CD14-positive monocyte (primary cell): ENCODE data around the gene ZYX. TPM values are rescaled to one million over a fixed set of nuclear protein-coding genes. Genes with fewer than 3 reads are reported as not detected.

Source experiments
- DNase-seq, 3 donors: peaks; one replicate each; pipeline ENCODE4 v3.0.0-alpha.2; 2011 to 2022
- H2AFZ ChIP-seq: 2 replicates; pipeline ENCODE4 v1.6.0; 2012; ENCODE audit warnings: mild to moderate bottlenecking, low read depth, low read length, inconsistent platforms; ENCODE audit not compliant: insufficient read depth, poor library complexity, severe bottlenecking
- H3K27ac ChIP-seq, 2 donors: 1 replicate in 1 of 2; 2 replicates in 1 of 2; pipeline ENCODE4 v1.5.1; 2012 to 2013; ENCODE audit warnings: low read length in 2 of 2, control low read depth in 1 of 2, inconsistent platforms in 1 of 2, low read depth in 1 of 2, mild to moderate bottlenecking in 1 of 2
- H3K27me3 ChIP-seq, 2 donors: one replicate each; pipeline versions ENCODE4 v1.6.0 to v1.6.1; 2011 to 2013; ENCODE audit warnings: low read length in 2 of 2; ENCODE audit not compliant: control insufficient read depth in 2 of 2, insufficient read depth in 2 of 2
- H3K36me3 ChIP-seq, 2 donors: replicated peaks in 1 of 2; 1 replicate in 1 of 2; 2 replicates in 1 of 2; pipeline versions ENCODE4 v1.5.1 to v1.6.1; 2012 to 2013; ENCODE audit warnings: low read length in 2 of 2, control low read depth in 1 of 2, inconsistent platforms in 1 of 2, mild to moderate bottlenecking in 1 of 2; ENCODE audit not compliant: insufficient read depth in 2 of 2, control insufficient read depth in 1 of 2
- H3K4me1 ChIP-seq, 2 donors: 1 replicate in 1 of 2; 2 replicates in 1 of 2; pipeline versions ENCODE4 v1.5.1 to v1.6.1; 2012 to 2013; ENCODE audit warnings: low read length in 2 of 2, control low read depth in 1 of 2, inconsistent platforms in 1 of 2, mild to moderate bottlenecking in 1 of 2, moderate library complexity in 1 of 2; ENCODE audit not compliant: insufficient read depth in 2 of 2, control insufficient read depth in 1 of 2
- H3K4me2 ChIP-seq: replicated peaks from 2 replicates; pipeline ENCODE3; 2012; ENCODE audit warnings: low read length, moderate library complexity, mild to moderate bottlenecking; ENCODE audit not compliant: poor library complexity, severe bottlenecking; ENCODE audit errors: extremely low read depth
- H3K4me3 ChIP-seq, 3 experiments: fragments of 200-600 bp in 1 of 3; sonication (generic) in 1 of 3; replicated peaks in 1 of 3; 1 replicate in 2 of 3; 2 replicates in 1 of 3; pipeline ENCODE4 v1.5.1; 2011 to 2013; ENCODE audit warnings: low read length in 3 of 3, mild to moderate bottlenecking in 3 of 3, control low read depth in 2 of 3, low read depth in 2 of 3, inconsistent platforms in 1 of 3, moderate library complexity in 1 of 3
- H3K79me2 ChIP-seq: 2 replicates; pipeline ENCODE4 v1.6.0; 2012; ENCODE audit warnings: mild to moderate bottlenecking, control low read depth, inconsistent platforms, low read length, moderate library complexity; ENCODE audit not compliant: insufficient read depth
- H3K9ac ChIP-seq: 2 replicates; pipeline ENCODE4 v1.6.0; 2017; ENCODE audit warnings: low read length, mild to moderate bottlenecking; ENCODE audit not compliant: insufficient read depth, poor library complexity, severe bottlenecking
- H3K9me3 ChIP-seq, 2 donors: replicated peaks in 1 of 2; 1 replicate in 1 of 2; 2 replicates in 1 of 2; pipeline versions ENCODE4 v1.5.1 to v1.6.1; 2012 to 2013; ENCODE audit warnings: low read length in 2 of 2, control low read depth in 1 of 2; ENCODE audit not compliant: control insufficient read depth in 1 of 2, insufficient read depth in 1 of 2
- H4K20me1 ChIP-seq: 2 replicates; pipeline ENCODE4 v1.6.0; 2012; ENCODE audit warnings: mild to moderate bottlenecking, low read length, control low read depth, moderate library complexity; ENCODE audit not compliant: insufficient read depth
- H3K27ac Mint-ChIP-seq, 7 donors: one replicate each; pipeline ENCODE4 v1.8.0; 2020; ENCODE audit warnings: mild to moderate bottlenecking in 7 of 7, mixed read lengths in 7 of 7, moderate library complexity in 6 of 7, inconsistent platforms in 2 of 7
- H3K27me3 Mint-ChIP-seq, 3 donors: one replicate each; pipeline ENCODE4 v1.8.0; 2021 to 2022; ENCODE audit warnings: low read depth in 3 of 3, mild to moderate bottlenecking in 3 of 3, mixed read lengths in 3 of 3, moderate library complexity in 3 of 3, inconsistent platforms in 1 of 3
- H3K36me3 Mint-ChIP-seq, 2 donors: one replicate each; pipeline ENCODE4 v1.8.0; 2020; ENCODE audit warnings: mixed read lengths in 2 of 2, inconsistent platforms in 1 of 2, mild to moderate bottlenecking in 1 of 2
- H3K4me1 Mint-ChIP-seq: one replicate; pipeline ENCODE4 v1.8.0; 2020; ENCODE audit warnings: mild to moderate bottlenecking, mixed read lengths
- H3K4me3 Mint-ChIP-seq, 2 donors: one replicate each; pipeline ENCODE4 v1.8.0; 2020; ENCODE audit warnings: mild to moderate bottlenecking in 2 of 2, mixed read lengths in 2 of 2, moderate library complexity in 1 of 2
- H3K9me3 Mint-ChIP-seq, 7 donors: one replicate each; pipeline ENCODE4 v1.8.0; 2020 to 2022; ENCODE audit warnings: mixed read lengths in 7 of 7, mild to moderate bottlenecking in 6 of 7, moderate library complexity in 6 of 7, inconsistent platforms in 2 of 7
- CTCF ChIP-seq: fragments of 200-600 bp; IDR thresholded peaks from one replicate; pipeline ENCODE4 v1.8.0; 2022; ENCODE audit warnings: antibody characterized with exemption, mild to moderate bottlenecking
- WGBS: methylation state at CpG from one replicate; pipeline ENCODE4 v1.1.5; 2013; ENCODE audit warnings: missing lambda C conversion rate; ENCODE audit not compliant: insufficient coverage; 5-methylcytosine and 5-hydroxymethylcytosine counted together
- intact Hi-C, 2 donors: fragments of 100-400 bp; cut with micrococcal nuclease; formaldehyde crosslinking; loops; one replicate each; pipeline versions ENCODE4 v1.15.0 to v1.15.1; 2023
- polyA plus RNA-seq, 3 donors: library from polyadenylated mRNA; depleted of rRNA in 1 of 3; unstranded in 2 of 3; stranded (reverse) in 1 of 3; fragments of 300-500 nt in 2 of 3; fragments of >200 nt in 1 of 3; fragmentation: Illumina TruSeq in 2 of 3; gene quantifications; 1 replicate in 2 of 3; 2 replicates in 1 of 3; pipeline ENCODE4 v1.2.3, GENCODE V29; 2012 to 2021

The ZYX gene
- polyA plus RNA-seq, 3 donors, result 198 to 417 (median 331) TPM

GRCh38 chr7:143434660-143435059 lies 53.5 kb downstream of the ZYX start:
- Mint-ChIP-seq H3K27ac (no peak overlapping the region), H3K36me3 (peaks cover 14 to 34% of the 10 kb centered on the region in 2 donors), H3K4me3 (no peak overlapping the region), H3K27me3 (no peaks in the 10 kb centered on the region), H3K4me1 (peaks cover 27% of the 10 kb centered on the region), H3K9me3 (peaks cover 0 to 1% (median 0%) of the 10 kb centered on the region in 7 donors)
- no peak for DNase-seq
- Histone ChIP-seq H3K4me2 (no peak overlapping the region), H3K27ac (no peak overlapping the region), H2AFZ (no peak overlapping the region), H3K4me3 (no peak overlapping the region), H3K9ac (no peak overlapping the region), H3K79me2 (peaks cover 3% of the 10 kb centered on the region), H3K4me1 (peaks cover 13 to 22% of the 10 kb centered on the region in 2 donors), H3K36me3 (peaks cover 0 to 17% of the 10 kb centered on the region in 2 donors), H4K20me1 (no peaks in the 10 kb centered on the region), H3K9me3 (no peaks in the 10 kb centered on the region), H3K27me3 (no peaks in the 10 kb centered on the region)
- intact Hi-C loops, result no loop called here
- TF ChIP-seq CTCF, result no peak
- 97% methylated on average over 8 of the region's 9 CpGs for WGBS

GRCh38 chr7:143435266-143435665 lies 54.1 kb downstream of the ZYX start:
- peaks cover 3% of the 10 kb centered on the region for H3K79me2 ChIP-seq
- H3K4me3 ChIP-seq, result no peak overlapping the region
- Mint-ChIP-seq H3K4me1 (peaks cover 21% of the 10 kb centered on the region), H3K27ac (peak overlapping the region in 1 of 7 donors; percentile 37), H3K4me3 (no peak overlapping the region), H3K36me3 (peaks cover 14 to 34% of the 10 kb centered on the region in 2 donors), H3K9me3 (no peaks in the 10 kb centered on the region), H3K27me3 (no peaks in the 10 kb centered on the region)
- H2AFZ ChIP-seq, result no peak overlapping the region
- H3K27me3 ChIP-seq, result no peaks in the 10 kb centered on the region
- H4K20me1 ChIP-seq, result no peaks in the 10 kb centered on the region
- intact Hi-C loops, result no loop called here
- H3K27ac ChIP-seq, result no peak overlapping the region
- DNase-seq, result no peak
- TF ChIP-seq CTCF, result no peak
- H3K4me1 ChIP-seq, result peaks cover 8 to 16% of the 10 kb centered on the region in 2 donors
- H3K36me3 ChIP-seq, result peaks cover 0 to 19% of the 10 kb centered on the region in 2 donors
- no CpG with 5 or more reads among the region's 2 CpGs for WGBS
- no peak overlapping the region for H3K9ac ChIP-seq
- no peaks in the 10 kb centered on the region for H3K9me3 ChIP-seq
- H3K4me2 ChIP-seq, result no peak overlapping the region
